NK-92 treated with Interleukin-12 subunit alpha and Interleukin-12 subunit beta, amount 100 ng/mL, for 24 hours (cell line): ENCODE measurements around the gene IL4.
"Not testable (repeated sequence)": the region's sequence is repeated elsewhere in the genome, so short reads cannot be mapped to it uniquely, and the experiment has no call there.

ENCODE experiments used
- DNase-seq: peaks from one replicate; lab custom pipeline; 2025; lab: John Stamatoyannopoulos, UW

IL4 gene

GRCh38 chr5:132674671-132675506 lies 1.1 kb downstream of the IL4 start:
- DNase-seq = no peak

- DNase-seq = peak; percentile 30
These were observed 2.3 kb downstream of the IL4 start for GRCh38 chr5:132675936-132676689.

- no peak for DNase-seq
These were observed 3.4 kb downstream of the IL4 start for GRCh38 chr5:132677191-132677590.

- DNase-seq = no peak
These were observed 4.1 kb downstream of the IL4 start for GRCh38 chr5:132677682-132678400.

- no peak for DNase-seq
These were observed 4.9 kb downstream of the IL4 start for GRCh38 chr5:132678735-132679134.

- no peak for DNase-seq
These were observed 5.4 kb downstream of the IL4 start for GRCh38 chr5:132679166-132679565.

- no peak for DNase-seq
These were observed 6.1 kb downstream of the IL4 start for GRCh38 chr5:132679717-132680380.

GRCh38 chr5:132680780-132681475 lies 7.1 kb downstream of the IL4 start:
- DNase-seq = no peak

GRCh38 chr5:132681476-132681831 lies 7.7 kb downstream of the IL4 start:
- no peak for DNase-seq

- no peak for DNase-seq
These were observed 8.2 kb downstream of the IL4 start for GRCh38 chr5:132681983-132682382.

- no peak for DNase-seq
These were observed 10.7 kb downstream of the IL4 start for GRCh38 chr5:132684491-132684890.

- DNase-seq = no peak
These were observed 11.3 kb downstream of the IL4 start for GRCh38 chr5:132684922-132685720.

GRCh38 chr5:132686193-132686592 lies 12.4 kb downstream of the IL4 start:
- no peak for DNase-seq

GRCh38 chr5:132687995-132688394 lies 14.2 kb downstream of the IL4 start:
- DNase-seq = peak; percentile 33

GRCh38 chr5:132688536-132689339 lies 14.9 kb downstream of the IL4 start:
- DNase-seq = no peak

- no peak for DNase-seq
These were observed 15.7 kb downstream of the IL4 start for GRCh38 chr5:132689513-132689912.

- DNase-seq = no peak
These were observed 16.4 kb downstream of the IL4 start for GRCh38 chr5:132690156-132690555.

- DNase-seq = not testable (repeated sequence)
These were observed 18.2 kb downstream of the IL4 start for GRCh38 chr5:132691755-132692631.

GRCh38 chr5:132692632-132692967 lies 18.8 kb downstream of the IL4 start:
- no peak for DNase-seq
